HUES64 (cell line): ENCODE measurements around the gene PRELID1.
"Not testable (repeated sequence)": the region's sequence is repeated elsewhere in the genome, so short reads cannot be mapped to it uniquely, and the experiment has no call there.

Source experiments
- H3K27ac ChIP-seq: 2 replicates; pipeline ENCODE4 v1.7.0; 2013; ENCODE audit warnings: low read depth, low read length, inconsistent platforms
- H3K27me3 ChIP-seq: 2 replicates; pipeline ENCODE4 v1.6.1; 2013; ENCODE audit warnings: mild to moderate bottlenecking, low read length; ENCODE audit not compliant: insufficient read depth
- H3K36me3 ChIP-seq: 2 replicates; pipeline ENCODE4 v1.6.1; 2013; ENCODE audit warnings: mild to moderate bottlenecking, low read length; ENCODE audit not compliant: insufficient read depth
- H3K4me1 ChIP-seq: 2 replicates; pipeline ENCODE4 v1.6.1; 2013; ENCODE audit warnings: mild to moderate bottlenecking, low read length, moderate library complexity; ENCODE audit not compliant: insufficient read depth
- H3K4me3 ChIP-seq: 2 replicates; pipeline ENCODE4 v1.5.1; 2013; ENCODE audit warnings: mild to moderate bottlenecking, low read length, moderate library complexity
- H3K9ac ChIP-seq: 2 replicates; pipeline ENCODE4 v1.6.1; 2013; ENCODE audit warnings: mild to moderate bottlenecking, low read depth, low read length
- H3K9me3 ChIP-seq: 2 replicates; pipeline ENCODE4 v1.6.1; 2013; ENCODE audit warnings: low read depth, low read length; ENCODE audit not compliant: insufficient read depth
- WGBS: fragments of 150-250, 120-280 bp; methylation state at CpG from one replicate; pipeline ENCODE4 v1.1.7; 2013; ENCODE audit warnings: missing lambda C conversion rate; 5-methylcytosine and 5-hydroxymethylcytosine counted together

PRELID1 gene

GRCh38 chr5:177339107-177339638 lies 35.6 kb downstream of the PRELID1 start:
- peaks cover 64% of the 10 kb centered on the region for H3K36me3 ChIP-seq

GRCh38 chr5:177343000-177343399 lies 39.4 kb downstream of the PRELID1 start:
- not testable (repeated sequence) for H3K27ac ChIP-seq, H3K9me3 ChIP-seq, H3K27me3 ChIP-seq, H3K4me1 ChIP-seq, H3K4me3 ChIP-seq, H3K9ac ChIP-seq
- WGBS = 93% methylated on average over 12 of the region's 14 CpGs
- H3K36me3 ChIP-seq = peaks cover 42% of the 10 kb centered on the region

More at GRCh38 chr5:177339107-177339638, 35.6 kb downstream of the PRELID1 start:
- 82% methylated on average over 11 of the region's 11 CpGs for WGBS
- Histone ChIP-seq H3K27me3 (no peaks in the 10 kb centered on the region), H3K4me1 (no peaks in the 10 kb centered on the region), H3K4me3 (no peak overlapping the region), H3K9ac (no peak overlapping the region; the same call in 1 of the 2 replicates), H3K9me3 (no peaks in the 10 kb centered on the region), H3K27ac (no peak overlapping the region)

GRCh38 chr5:177343777-177344176 lies 40.2 kb downstream of the PRELID1 start:
- Histone ChIP-seq H3K4me3 (no peak overlapping the region), H3K9me3 (no peaks in the 10 kb centered on the region), H3K27me3 (no peaks in the 10 kb centered on the region), H3K36me3 (peaks cover 40% of the 10 kb centered on the region), H3K27ac (no peak overlapping the region), H3K9ac (no peak overlapping the region), H3K4me1 (no peaks in the 10 kb centered on the region)
- WGBS = 92% methylated on average over 6 of the region's 6 CpGs

- no peak overlapping the region for H3K27ac ChIP-seq
- no peak overlapping the region for H3K4me3 ChIP-seq
- H3K9ac ChIP-seq = no peak overlapping the region
- no peaks in the 10 kb centered on the region for H3K9me3 ChIP-seq
- peaks cover 40% of the 10 kb centered on the region for H3K36me3 ChIP-seq
- H3K27me3 ChIP-seq = no peaks in the 10 kb centered on the region
- 0 out of 2 replicates have a peak, but pooled peaks cover 3% of the 10 kb centered on the region for H3K4me1 ChIP-seq
- WGBS = 92% methylated on average over 6 of the region's 6 CpGs
Observed at GRCh38 chr5:177344891-177345290, 41.3 kb downstream of the PRELID1 start.

GRCh38 chr5:177346820-177347219 lies 43.2 kb downstream of the PRELID1 start:
- H3K36me3 ChIP-seq = peaks cover 34% of the 10 kb centered on the region
- no peak overlapping the region for H3K27ac ChIP-seq
- WGBS = 72% methylated on average over 4 of the region's 4 CpGs
- peaks cover 8% of the 10 kb centered on the region; the same call in 1 of the 2 replicates for H3K4me1 ChIP-seq
- no peak overlapping the region for H3K4me3 ChIP-seq
- H3K9ac ChIP-seq = no peak overlapping the region
- no peaks in the 10 kb centered on the region for H3K9me3 ChIP-seq
- no peaks in the 10 kb centered on the region for H3K27me3 ChIP-seq

GRCh38 chr5:177347699-177348098 lies 44.1 kb downstream of the PRELID1 start:
- 94% methylated on average over 4 of the region's 4 CpGs for WGBS
- peaks cover 11% of the 10 kb centered on the region; the same call in 1 of the 2 replicates for H3K4me1 ChIP-seq
- H3K36me3 ChIP-seq = peaks cover 29% of the 10 kb centered on the region
- H3K9ac ChIP-seq = no peak overlapping the region
- H3K27ac ChIP-seq = no peak overlapping the region
- no peaks in the 10 kb centered on the region for H3K27me3 ChIP-seq
- H3K4me3 ChIP-seq = no peak overlapping the region
- no peaks in the 10 kb centered on the region for H3K9me3 ChIP-seq

- Histone ChIP-seq H3K36me3 (peaks cover 24% of the 10 kb centered on the region), H3K27ac (no peak overlapping the region), H3K4me3 (0 out of 2 replicates have a peak overlapping the region, but pooled peaks have one; percentile 15), H3K9ac (no peak overlapping the region), H3K27me3 (no peaks in the 10 kb centered on the region), H3K9me3 (no peaks in the 10 kb centered on the region), H3K4me1 (peaks cover 11% of the 10 kb centered on the region; the same call in 1 of the 2 replicates)
- 89% methylated on average over 3 of the region's 3 CpGs for WGBS
Observed at GRCh38 chr5:177349362-177349647, 45.7 kb downstream of the PRELID1 start.

- Histone ChIP-seq H3K36me3 (peaks cover 24% of the 10 kb centered on the region), H3K9me3 (no peaks in the 10 kb centered on the region), H3K27me3 (peaks cover 4% of the 10 kb centered on the region; the same call in 1 of the 2 replicates), H3K4me1 (peaks cover 11% of the 10 kb centered on the region; the same call in 1 of the 2 replicates), H3K4me3 (0 out of 2 replicates have a peak overlapping the region, but pooled peaks have one; percentile 15), H3K9ac (no peak overlapping the region), H3K27ac (no peak overlapping the region)
- 87% methylated on average over 5 of the region's 5 CpGs for WGBS
Observed at GRCh38 chr5:177349762-177350161, 46.2 kb downstream of the PRELID1 start.

GRCh38 chr5:177350776-177351391 lies 47.3 kb downstream of the PRELID1 start:
- Histone ChIP-seq H3K9ac (peak overlapping the region; percentile 98), H3K27me3 (peaks cover 5% of the 10 kb centered on the region; the same call in 1 of the 2 replicates), H3K4me1 (peaks cover 11% of the 10 kb centered on the region; the same call in 1 of the 2 replicates), H3K36me3 (peaks cover 21% of the 10 kb centered on the region), H3K27ac (peak overlapping the region; percentile 99), H3K9me3 (no peaks in the 10 kb centered on the region), H3K4me3 (peak overlapping the region; percentile 99)
- WGBS = 16% methylated on average over 19 of the region's 19 CpGs

- Histone ChIP-seq H3K27me3 (peaks cover 5% of the 10 kb centered on the region; the same call in 1 of the 2 replicates), H3K4me3 (peak within 1 kb of the TSS; percentile 99), H3K27ac (peak within 1 kb of the TSS; percentile 99), H3K4me1 (peaks cover 11% of the 10 kb centered on the region; the same call in 1 of the 2 replicates), H3K36me3 (peaks cover 17% of the 10 kb centered on the region), H3K9me3 (no peaks in the 10 kb centered on the region), H3K9ac (peak within 1 kb of the TSS; percentile 98)
- 6% methylated on average over 55 of the region's 55 CpGs for WGBS
Observed at GRCh38 chr5:177351392-177352329, 48.1 kb downstream of the PRELID1 start, which contains the start of gene LMAN2. LMAN2 (minus strand) TSS chr5:177351668; CDS start chr5:177351647, 21 bp downstream.

- peaks cover 8% of the 10 kb centered on the region; the same call in 1 of the 2 replicates for H3K27me3 ChIP-seq
- H3K9me3 ChIP-seq = no peaks in the 10 kb centered on the region
- WGBS = 55% methylated on average over 2 of the region's 5 CpGs
- H3K27ac ChIP-seq = no peak overlapping the region
- peaks cover 11% of the 10 kb centered on the region; the same call in 1 of the 2 replicates for H3K4me1 ChIP-seq
- H3K36me3 ChIP-seq = peaks cover 6% of the 10 kb centered on the region; the same call in 1 of the 2 replicates
- no peak overlapping the region for H3K4me3 ChIP-seq
- no peak overlapping the region for H3K9ac ChIP-seq
Observed at GRCh38 chr5:177353093-177353492, 49.5 kb downstream of the PRELID1 start.
